Activated CD8-positive, alpha-beta T cell treated with anti-CD3 and anti-CD28 coated beads for 36 hours (primary cell): ENCODE data around the gene PLEK. TPM values are rescaled to one million over a fixed set of nuclear protein-coding genes. Genes with fewer than 3 reads are reported as not detected.

Experiments
- total RNA-seq, 2 experiments: library from RNA; stranded (reverse); gene quantifications; one replicate each; pipeline ENCODE4 v1.2.3, GENCODE V29; 2021

The PLEK gene
- total RNA-seq, 2 experiments from 2014 or later, result 4.8 to 6.0 TPM

Other genes starting within 250 kb of the PLEK start
- gene PNO1, start 207.4 kb upstream of the PLEK start, total RNA-seq, result 10 to 100 TPM; 25.1 to 26.2 TPM
- gene PPP3R1, start 112.8 kb upstream of the PLEK start, total RNA-seq, result 10 to 100 TPM; 72.7 to 73.7 TPM
- not detected for gene CNRIP1, start 45.3 kb upstream of the PLEK start, total RNA-seq
- gene FBXO48, start 102.0 kb downstream of the PLEK start, total RNA-seq, result 1 to 10 TPM; 1.3 to 1.4 TPM
- 1 to 10 TPM; 2.9 to 3.5 TPM for gene APLF, start 102.3 kb downstream of the PLEK start, total RNA-seq